ENCODE data around the gene CALB2.
"Not testable (repeated sequence)": the region's sequence is repeated elsewhere in the genome, so short reads cannot be mapped to it uniquely, and the experiment has no call there.

CALB2 gene, protein sequence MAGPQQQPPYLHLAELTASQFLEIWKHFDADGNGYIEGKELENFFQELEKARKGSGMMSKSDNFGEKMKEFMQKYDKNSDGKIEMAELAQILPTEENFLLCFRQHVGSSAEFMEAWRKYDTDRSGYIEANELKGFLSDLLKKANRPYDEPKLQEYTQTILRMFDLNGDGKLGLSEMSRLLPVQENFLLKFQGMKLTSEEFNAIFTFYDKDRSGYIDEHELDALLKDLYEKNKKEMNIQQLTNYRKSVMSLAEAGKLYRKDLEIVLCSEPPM

DNA sequence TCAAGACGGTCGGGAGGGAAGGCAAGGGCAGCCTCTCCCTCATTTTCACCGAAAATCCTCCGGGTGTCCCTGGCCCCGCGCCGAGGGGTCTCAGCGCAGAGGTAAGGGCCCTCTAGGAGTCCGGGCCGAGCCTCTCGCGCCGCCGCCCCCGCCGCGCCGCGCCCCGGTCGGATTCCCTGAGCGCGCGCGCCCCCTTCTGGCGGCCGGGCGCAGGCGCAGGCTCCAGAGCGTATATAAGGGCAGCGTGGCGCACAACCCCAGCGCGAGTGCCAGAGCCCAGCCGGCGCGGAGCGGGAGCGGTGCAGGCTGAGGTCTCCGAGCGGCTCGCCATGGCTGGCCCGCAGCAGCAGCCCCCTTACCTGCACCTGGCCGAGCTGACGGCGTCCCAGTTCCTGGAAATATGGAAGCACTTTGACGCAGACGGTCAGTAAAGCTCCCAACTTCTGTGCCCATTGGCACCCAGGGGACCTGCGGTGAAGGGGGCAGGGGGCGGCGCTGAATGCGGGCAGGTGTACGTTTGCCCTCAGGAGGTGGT is at the start of gene CALB2:
TSS of gene CALB2 (plus strand) at position 260 of the 535 bp plus-strand sequence. CDS start at position 330, 70 bp downstream.
- DNase-seq: peak; percentile 48

DNA sequence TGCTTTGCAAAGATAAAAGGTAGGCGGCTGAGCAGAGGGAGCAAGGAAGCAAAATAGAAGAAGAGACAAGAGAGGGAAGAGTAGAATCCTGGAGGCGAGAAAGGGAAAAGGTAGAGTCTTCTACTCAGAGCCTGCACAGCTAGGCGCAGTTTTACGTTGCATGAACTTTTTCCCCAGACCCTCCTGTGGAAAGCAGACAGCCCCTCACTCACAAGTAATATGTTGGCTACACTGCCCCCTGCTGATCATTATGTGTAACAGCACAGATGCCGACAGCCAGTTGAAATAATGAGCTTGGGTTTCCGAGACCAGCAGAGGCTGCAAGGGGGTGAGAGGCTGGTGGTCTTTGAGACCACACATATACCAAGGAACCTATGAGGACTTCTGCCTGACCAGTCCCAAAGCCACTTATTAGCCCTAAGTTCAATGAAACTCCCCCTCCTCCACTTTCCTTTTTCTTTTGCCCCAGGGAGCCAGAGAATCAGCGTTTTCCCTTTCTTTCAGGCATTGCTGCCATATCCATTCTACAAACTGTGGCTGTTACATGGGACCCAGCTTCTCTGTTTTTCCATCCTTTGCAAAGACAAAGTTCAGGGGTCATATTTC is 46.9 kb upstream of the CALB2 start:
- no peak for DNase-seq

DNA sequence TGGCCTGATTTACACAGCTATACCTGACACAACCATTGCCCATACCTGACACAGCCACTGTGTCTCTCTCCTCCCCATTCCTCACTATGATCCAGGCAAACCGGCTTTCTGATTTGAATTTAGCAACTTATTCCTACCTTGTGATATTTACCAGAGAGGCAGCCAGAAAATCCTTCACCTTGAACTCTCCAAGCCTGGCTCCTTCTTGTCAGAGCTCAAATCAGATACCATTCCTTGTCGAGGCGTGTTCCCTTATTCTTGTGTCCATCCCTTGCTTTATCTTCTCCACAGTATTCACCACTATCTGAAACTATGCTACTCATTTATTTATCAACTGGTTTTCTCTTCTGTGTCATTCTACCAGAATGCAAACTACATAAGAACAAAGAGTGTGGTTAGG is 44.9 kb upstream of the CALB2 start:
- DNase-seq: not testable (repeated sequence)

DNA sequence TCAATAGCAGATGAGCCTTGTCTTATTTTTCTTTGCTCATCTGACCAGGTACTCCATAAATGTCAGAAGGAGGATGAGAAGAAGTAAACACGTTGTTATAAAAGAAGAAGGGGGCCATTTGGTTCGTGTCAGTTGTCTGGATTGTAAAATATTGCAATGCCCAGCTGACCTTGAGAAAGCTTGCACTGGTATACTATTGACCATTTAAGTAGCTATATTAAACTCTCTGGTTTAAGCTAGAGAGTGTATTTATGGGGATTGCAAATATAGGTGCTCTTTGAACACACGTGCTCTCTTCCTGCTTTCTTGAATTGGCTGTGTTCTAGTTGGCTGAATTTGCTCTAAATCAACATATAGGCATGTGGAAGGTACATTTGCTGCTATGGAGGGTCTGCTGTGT is 43.3 kb upstream of the CALB2 start:
- DNase-seq: no peak

DNA sequence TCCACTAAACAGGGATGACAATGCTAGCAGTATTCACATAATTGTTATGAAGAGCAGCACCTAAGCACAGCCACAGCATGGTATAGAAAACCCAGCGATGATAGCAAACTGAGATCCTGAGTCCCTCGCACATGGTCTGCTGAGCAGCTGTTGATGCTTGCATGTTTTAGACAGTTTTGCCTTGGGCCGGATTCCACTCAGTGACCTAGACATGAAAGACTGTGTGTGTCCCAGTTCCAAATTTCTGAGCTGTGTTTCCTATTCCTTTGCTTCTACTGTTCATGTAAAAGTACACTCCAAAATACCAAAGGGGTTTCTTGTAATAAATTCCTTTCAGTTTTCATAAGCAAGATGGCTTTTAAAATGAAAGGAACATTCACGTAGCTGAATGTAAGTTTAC is 38.5 kb upstream of the CALB2 start:
- DNase-seq: no peak

DNA sequence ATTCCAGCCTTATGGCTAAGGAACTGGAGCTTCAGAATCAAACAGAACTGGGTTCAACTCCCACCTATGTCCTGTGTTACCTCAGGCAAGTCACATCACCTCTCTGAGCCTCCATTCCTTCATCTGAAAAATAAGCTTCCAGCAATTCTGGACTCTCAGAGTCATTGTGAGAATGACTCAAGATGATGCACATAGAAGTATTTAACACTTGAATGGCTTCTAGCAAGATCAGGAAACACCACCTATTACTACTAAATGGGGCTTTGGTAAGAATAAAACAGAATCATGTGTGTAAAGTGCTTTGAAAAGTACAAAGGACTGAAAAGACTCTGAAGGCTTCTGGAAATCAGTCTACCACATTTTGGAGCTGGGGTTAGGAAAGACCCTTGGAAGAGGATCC is 30.8 kb upstream of the CALB2 start:
- DNase-seq: no peak

DNA sequence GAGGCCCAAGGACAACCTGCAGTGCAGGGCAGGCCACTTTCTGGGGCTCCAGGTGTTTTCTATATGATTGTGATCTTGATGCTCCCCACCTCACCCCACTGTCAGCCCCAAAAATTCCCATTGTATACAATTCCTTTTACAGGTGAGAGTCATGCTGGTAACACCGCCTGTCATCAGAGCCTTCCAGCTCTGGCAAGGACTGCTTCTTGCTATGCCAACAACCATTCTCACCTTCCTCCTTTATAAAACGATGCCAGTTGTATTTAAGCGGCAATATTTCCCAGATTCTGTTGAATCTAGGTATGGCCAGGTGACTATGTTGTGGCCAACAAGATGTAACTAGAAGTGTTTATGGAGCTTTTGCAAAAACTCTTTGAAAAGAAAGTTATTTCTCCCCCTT is 30.4 kb upstream of the CALB2 start:
- DNase-seq: no peak

DNA sequence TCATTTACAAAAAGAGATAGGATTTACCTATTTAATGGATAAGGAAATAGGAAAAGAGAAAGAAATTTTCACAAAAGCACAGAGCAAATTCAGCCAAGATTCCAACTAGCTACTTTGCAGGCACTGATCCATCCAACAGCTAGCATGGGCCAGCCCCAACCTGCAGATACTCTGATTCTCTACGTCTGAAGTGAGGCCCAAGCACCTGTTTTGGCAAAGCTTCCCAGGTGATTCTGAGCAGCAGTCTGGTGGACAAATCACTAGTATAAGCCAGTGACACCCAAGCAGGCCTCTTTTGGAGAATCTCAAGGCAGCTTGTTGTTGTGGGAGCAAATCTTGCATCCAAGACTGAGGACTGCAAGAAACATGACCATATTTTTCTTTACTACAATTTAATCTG is 20.9 kb upstream of the CALB2 start:
- no peak for DNase-seq

DNA sequence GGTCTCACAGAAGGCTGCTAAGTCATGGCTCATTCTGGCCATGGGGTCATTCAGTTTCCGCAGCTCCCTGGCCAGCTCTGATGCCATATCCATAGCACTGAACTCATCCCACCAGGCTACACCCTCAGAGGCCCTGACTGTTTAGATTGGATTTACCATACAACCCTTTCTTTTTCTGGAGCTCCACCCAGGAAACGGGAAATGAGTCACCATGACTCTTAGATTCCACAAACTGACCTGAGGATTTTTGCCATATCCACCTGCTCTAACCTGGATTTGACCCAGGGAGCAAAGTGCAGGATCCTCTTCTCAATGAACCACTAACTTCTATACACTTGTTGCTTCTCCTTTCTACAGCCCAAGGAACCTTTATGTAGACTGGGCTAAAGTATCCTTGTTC is 20.3 kb upstream of the CALB2 start:
- DNase-seq: no peak

DNA sequence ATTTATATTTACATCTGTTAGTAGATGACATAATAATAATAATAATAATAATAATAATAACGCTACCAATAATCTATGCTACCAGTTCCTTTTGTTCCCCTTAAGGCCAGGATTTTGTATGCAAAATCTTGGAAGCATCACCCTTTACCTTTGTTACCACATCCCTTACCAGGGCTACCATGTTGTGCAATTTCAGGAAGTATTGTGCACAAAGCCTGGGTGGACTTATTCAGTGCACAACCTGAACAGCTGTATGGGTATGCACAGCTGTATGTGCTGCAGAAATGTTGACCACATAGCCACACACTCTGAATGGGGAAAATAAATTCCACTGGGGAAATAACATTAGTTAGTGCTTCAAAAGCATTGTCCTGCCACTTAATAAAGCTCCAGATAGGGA is 19.9 kb upstream of the CALB2 start:
- DNase-seq: no peak

DNA sequence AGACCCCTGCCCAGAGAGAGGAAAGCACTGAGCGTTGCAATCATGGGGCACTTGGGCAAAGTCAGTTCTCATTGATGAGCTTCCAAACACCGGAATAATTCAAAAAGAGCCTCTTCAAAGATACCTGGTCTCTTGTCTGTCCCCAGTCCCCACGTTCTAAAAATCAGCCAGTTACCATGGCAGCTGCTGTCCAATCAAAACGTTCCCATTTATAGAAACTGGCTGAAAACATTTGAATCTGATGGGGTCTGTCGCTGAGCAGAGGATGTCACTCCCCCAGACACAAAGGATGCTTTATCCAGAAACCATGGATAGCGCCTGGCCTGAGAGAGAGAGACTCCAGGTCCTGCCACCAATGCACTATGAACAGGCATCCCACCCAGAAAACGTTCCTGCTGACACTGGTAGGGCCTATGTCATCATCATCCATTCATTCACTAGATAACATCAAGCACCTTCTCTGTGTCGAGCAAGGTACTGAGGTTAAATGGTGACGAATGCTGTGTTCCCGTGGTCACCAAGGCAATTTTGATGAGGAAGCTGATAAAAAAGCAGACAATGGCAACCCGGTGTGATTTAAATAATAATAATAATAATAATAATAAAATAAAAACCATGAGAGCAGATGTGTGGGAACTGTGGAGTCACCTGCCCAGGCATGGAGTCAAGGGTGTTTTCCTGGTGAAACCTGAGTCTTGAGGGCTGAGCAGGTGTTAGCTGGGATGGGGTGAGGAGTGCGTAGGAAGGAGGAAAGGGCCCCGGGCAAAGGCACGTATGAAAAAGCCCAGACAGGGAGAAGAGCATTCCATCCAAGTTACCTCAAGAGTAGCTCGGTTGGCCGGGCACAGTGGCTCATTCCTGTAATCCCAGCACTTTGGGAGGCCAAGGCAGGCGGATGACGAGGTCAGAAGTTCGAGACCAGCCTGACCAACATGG is 19.0 kb upstream of the CALB2 start:
- no peak for DNase-seq

DNA sequence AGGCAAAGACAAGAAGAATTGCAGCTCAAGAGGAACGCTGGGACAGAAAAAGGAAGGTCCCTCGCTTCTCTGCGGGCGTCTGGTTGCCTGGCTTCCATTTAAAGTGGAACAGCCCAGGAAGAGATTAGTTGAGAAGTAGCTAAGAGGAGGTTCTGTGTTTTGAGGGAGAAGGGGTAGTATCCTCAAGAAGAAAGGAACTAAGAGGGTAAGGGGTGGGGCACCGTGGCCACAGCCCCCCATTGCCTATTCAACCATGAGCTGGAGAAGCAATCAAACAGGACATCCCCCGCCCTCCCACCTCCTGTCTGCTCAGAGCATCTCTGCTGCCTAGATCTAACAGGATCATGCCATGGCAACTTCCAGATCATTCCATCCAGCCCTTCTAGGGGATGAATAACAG is 18.1 kb upstream of the CALB2 start:
- DNase-seq: no peak

DNA sequence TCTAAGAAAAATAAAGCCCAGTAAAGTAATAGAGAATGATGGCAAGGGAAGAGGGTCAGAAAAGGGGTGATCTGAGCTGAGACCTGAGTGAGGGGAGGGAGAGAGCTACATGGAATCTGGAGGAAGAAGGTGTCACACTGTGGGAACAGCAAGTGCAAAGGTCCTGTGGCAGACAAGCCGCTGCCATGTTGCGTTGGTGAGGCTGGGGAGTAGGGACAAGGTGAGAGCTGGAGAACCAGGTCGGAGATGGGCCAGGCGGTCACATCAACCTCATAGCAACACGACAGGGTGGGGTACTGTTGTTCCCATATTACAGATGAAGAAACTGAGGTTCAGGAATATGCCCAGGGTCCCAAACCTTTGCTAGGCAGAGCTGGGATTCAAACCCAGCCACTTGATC is 16.6 kb upstream of the CALB2 start:
- no peak for DNase-seq

DNA sequence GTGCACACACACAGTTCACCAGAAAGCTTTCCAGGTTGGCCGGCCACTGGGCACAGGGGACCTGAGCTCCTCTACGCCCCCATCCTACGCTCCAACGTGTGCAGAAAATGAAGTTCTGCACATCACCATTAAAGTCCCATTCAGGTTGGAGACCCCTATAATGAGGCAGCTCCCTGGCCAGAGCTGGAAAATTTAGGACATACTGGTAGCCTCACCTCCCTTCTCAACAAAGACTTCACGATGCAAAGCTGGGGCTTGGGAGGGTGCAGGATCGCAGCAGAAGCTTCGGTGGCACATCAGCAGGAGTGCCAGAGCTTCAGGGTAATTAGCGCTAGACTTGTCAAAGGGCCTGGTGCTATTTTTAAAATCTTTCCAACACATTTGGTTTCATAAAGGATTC is 15.4 kb upstream of the CALB2 start:
- DNase-seq: no peak

DNA sequence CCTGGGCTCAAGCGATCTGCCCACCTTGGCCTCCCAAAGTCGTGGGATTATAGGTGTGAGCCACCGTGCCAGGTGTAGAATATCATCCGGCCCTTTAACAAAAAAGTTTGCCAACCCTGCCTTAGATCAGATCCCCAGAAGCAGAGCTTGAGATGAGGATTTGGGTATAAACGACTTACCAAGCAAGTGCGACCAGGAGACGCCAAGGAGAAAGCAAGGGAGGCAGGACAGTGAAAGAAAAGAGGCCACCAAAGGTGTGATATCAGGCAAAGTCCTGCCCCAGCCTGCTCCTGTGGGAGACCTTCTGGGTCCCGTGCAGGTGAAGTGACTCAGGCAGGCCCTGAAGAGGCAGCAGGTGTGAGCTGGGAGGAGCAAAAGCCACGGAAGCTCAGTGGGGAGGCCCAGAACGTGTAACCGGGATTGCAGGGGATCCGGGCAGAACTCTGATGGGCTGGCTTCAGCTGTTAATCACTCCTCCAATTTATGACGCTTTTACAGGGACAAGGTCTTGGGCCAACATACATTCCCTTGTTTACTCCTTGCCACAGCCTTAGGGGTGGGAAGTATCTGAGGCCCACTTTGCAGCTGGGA is 14.1 kb upstream of the CALB2 start:
- DNase-seq: peak; percentile 23

DNA sequence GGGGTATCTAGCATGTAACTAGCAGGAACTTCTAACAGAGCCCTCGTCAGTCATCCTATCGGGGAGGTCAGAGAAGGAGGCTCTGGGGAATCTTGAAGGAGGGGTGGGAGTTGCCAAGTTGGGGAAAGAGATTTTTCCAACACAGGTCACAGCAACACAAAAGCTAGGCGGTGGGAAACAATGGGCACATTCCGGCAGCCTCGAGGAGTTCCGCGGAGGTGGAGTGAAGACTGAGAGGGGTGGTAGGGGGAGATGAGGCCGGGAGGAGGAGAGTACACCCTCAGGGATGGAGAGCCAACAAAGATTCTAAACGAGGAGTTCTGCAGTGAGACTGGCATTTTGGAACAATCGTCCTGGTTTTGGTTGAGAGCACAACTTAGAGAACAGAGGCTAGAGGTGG is 13.5 kb upstream of the CALB2 start:
- DNase-seq: no peak

DNA sequence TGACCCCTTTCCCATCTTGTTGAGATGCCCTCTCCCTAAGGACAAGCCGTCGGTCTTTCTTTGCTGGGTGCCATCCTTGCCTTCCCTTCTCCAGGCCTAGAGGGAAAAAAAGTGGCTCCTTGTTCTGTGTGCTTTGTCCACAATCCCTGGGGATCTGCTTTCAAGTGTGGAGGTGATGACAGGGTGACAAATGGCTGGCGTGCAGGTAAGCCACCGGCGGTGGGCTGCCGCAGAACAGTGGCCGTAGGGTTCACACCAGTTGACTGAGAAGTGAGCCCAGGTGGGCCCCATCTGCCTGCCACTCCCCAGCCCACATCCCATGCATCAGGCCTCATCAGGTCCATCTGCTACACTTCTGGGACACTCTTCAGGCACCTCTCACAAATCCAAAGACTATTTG is 11.4 kb upstream of the CALB2 start:
- peak; percentile 63 for DNase-seq

DNA sequence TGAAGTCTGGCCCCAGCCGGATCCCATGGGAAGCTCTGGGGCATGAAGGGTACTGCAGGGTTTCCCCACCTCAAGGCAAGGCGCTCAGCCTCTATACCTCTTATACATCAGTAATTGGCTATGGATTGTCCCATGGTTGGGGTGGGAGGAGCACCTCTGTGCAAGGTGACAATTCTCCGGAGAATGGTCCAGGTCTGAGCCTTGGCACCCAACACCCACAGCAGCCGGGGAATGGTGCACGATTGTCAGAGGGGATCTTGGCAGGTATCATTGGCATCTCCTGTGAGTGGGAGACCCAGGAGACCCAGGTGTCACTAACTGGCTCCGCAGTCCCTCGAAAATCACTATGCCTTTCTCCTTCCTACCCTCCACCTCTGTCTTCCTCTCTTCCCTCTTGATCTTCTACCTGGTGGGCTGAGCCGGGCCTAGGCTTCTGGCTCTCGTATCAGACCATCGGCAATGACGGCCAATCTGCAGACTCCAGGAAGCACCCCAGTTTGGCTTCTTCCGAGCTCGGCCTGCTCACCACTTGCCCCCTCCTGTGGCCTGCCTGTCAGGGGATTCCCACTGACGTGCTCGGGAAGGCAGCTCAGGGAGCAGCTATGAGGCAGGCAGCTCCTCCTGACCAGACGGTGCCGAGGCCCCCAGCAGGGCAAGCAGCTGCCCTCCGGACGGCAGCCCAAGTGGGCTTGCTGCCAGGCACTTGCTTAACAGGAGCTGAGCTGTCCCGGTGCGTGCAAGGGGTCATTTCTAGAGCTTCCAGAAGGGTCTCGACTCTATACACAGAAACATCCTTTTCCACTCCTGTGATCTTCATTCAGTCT is 10.0 kb upstream of the CALB2 start:
- DNase-seq: no peak

DNA sequence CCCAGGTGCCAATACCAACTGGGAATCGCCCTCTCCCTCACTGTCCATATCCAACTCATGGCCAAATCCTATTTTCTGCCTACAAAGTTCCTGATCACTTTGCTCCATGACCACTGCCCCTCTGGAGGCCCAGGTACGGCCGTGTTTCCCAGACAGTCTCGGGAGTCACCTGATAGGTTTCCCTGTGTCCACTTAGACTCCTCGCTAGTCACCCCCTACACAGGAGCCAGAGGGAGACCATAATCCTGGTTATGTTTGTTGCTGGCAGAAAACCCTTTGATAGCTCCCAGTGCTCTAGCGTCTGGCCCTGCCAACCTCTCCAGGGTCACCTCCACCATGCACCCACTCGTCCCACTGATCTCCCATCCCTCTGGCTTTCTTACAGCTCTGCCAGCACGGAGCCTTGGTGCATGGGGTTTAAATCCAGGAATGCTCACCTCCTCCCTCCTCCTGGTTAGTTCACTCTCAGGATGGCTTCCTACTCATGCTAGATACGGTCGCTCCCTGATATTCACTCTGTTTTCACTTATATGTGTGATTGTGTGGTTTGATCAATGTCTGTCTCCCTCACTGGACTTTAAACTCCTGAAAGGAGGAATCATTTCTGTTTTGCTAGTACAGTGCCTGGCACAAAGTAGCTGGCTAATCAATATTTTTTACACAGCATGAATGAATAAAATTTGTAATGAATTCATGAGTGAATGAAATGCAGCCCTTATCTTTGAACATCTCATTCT is 7.5 kb upstream of the CALB2 start:
- no peak for DNase-seq

DNA sequence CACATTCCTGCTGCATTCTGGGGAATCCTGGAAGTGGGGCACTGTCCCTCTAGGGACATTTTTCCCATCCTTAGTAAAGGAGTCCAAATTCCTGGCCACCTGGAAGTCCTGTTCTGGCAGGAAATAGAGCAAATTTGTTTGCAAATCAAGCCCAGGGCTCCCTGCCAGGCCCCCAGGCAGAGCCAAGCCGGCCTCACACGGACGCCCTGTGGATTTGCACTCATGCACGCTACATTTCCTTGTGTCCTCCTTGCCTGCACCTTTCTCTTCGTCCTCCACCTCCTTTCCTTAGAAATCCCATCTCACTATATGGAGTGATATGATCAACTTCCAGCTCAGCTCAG is 7.0 kb upstream of the CALB2 start:
- no peak for DNase-seq

DNA sequence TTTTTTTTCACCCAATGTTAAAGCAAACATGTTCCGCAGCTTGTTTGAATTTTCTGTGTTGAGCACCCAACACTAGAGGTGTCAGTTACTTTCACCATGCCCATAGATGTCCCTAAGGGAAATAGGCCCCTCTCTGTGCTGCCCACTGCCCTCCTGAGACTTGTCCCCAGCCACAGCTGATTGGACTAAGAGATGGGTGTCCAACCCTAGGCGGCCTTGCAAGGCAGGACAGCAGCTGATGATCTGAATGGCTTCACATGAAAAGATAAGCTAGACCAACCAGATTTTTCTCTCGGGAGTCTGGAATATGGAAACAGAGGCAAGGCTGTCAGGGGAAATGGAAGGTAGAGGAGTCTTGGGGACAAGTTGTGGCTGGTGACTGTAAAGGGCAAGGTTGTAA is 6.1 kb upstream of the CALB2 start:
- DNase-seq: no peak

DNA sequence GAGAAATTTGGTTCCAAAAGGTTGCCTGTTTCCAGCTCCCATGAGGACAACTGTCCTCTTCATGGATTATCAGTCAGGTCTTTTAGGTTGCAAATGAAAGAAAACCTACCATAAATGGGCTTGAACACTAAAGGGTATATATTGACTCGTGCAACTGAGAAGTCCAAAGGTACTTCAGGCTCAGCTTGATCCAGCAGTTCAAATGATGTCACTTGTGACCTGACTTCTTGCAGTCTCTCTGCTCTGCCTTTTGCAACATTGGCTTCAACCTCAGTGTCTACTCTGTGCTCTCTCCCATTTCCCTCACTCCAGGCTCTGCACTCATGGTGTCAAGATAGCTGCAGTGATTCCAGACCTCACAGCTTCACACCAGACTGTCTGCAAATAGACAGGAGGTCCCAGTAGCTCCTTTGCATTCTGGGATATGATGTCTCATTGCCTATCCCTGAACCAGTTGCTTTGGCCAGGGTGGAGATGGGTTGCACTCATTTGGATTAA is 5.5 kb upstream of the CALB2 start:
- DNase-seq: no peak
